ENCODE data around the gene ZFPL1. TPM values are rescaled to one million over a fixed set of nuclear protein-coding genes. Genes with fewer than 3 reads are reported as not detected.
A peak's percentile ranks its signal among the peaks of the same experiment; 100 is the strongest.

ZFPL1 gene
- total and polyA plus RNA-seq, 4 donors, result 12.3 to 19.2 (median 16.3) TPM

DNA sequence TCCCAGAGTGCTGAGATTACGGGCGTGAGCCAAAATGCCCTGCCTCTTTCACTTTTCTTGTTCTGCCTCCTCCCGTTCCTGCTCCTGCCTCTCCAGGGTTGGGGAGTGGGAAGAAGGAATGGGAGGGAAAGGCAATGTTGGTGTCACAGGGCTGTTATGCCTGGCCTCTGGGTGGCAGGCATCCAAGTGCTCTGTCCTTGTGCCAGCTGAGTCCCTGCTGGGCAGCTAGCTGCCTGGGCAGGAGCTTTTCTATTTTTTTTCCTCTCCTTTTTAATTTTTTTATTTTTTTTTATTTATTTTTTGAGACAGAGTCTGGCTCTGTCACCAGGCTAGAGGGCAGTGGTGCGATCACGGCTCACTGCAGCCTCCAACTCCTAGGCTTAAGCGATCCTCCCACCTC, 47.1 kb upstream of the ZFPL1 start (continued):
- no peak for TF ChIP-seq HNF4A (conservative IDR thresholded peaks at IDR 0.05)

DNA sequence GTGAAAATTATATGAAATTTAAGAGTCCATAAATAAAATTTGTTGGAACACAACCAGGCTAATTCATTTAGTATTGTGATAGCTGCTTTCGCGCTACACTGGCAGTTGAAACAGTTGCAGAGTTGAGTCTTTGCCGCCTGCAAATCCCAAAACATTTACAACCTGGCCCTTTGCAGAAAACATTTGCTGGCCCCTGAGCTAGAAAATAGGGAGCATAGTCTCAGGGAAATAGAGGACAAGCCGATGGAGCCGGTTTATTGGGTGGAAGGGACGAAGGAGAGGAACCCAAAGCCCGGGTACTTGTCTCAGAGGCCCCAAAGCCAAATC, 43.5 kb upstream of the ZFPL1 start:
- Histone ChIP-seq H3K9me3 (ENCODE audit: control insufficient read depth in 4 of 4, low read length in 3 of 4) (no peaks in the 10 kb centered on the region), H3K9ac (ENCODE audit: low read depth in 1 of 2, low read length in 2 of 2) (peak overlapping the region; percentile 40 to 64), H3K27ac (ENCODE audit: low read depth in 1 of 2, low read length in 2 of 2) (peak overlapping the region; percentile 89 to 96), H3K4me3 (ENCODE audit: low read depth in 1 of 3, low read length in 3 of 3) (peak overlapping the region; percentile 45 to 83 (median 61)), H3K4me1 (ENCODE audit: control insufficient read depth in 4 of 4, insufficient read depth in 4 of 4, low read length in 3 of 4) (peaks cover 4 to 19% (median 11%) of the 10 kb centered on the region in 4 donors), H3K27me3 (ENCODE audit: control insufficient read depth in 4 of 4, insufficient read depth in 4 of 4, low read length in 3 of 4) (no peaks in the 10 kb centered on the region), H3K36me3 (ENCODE audit: control insufficient read depth in 4 of 4, insufficient read depth in 3 of 4, low read depth in 1 of 4, low read length in 3 of 4) (peaks cover 0 to 13% (median 10%) of the 10 kb centered on the region in 4 donors)
- no peak for TF ChIP-seq JUND (IDR thresholded peaks at IDR 0.05)
- no peak for TF ChIP-seq YY1 (IDR thresholded peaks at IDR 0.05)
- no peak for TF ChIP-seq HNF4G (IDR thresholded peaks at IDR 0.05)
- no peak for TF ChIP-seq FOXA2 (IDR thresholded peaks at IDR 0.05)
- TF ChIP-seq NR2F2 (IDR thresholded peaks at IDR 0.05), result no peak
- TF ChIP-seq GABPA (IDR thresholded peaks at IDR 0.05 in 1 of 2, conservative IDR thresholded peaks at IDR 0.05 in 1 of 2), result no peak
- no peak for TF ChIP-seq SP1 (IDR thresholded peaks at IDR 0.05)
- no peak for TF ChIP-seq ZBTB33 (IDR thresholded peaks at IDR 0.05)
- TF ChIP-seq, protein P1, sequence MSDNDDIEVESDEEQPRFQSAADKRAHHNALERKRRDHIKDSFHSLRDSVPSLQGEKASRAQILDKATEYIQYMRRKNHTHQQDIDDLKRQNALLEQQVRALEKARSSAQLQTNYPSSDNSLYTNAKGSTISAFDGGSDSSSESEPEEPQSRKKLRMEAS (IDR thresholded peaks at IDR 0.05), result no peak
- TF ChIP-seq TAF1 (conservative IDR thresholded peaks at IDR 0.05), result no peak
- TF ChIP-seq FOXA1 (IDR thresholded peaks at IDR 0.05), result no peak
- TF ChIP-seq, protein P2, sequence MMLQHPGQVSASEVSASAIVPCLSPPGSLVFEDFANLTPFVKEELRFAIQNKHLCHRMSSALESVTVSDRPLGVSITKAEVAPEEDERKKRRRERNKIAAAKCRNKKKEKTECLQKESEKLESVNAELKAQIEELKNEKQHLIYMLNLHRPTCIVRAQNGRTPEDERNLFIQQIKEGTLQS (IDR thresholded peaks at IDR 0.05), result no peak
- TF ChIP-seq CTCF (IDR thresholded peaks at IDR 0.05; ENCODE audit: low read depth, low read length, missing input control), result no peak
- no peak for TF ChIP-seq RXRA (IDR thresholded peaks at IDR 0.05)
- TF ChIP-seq HNF4A (conservative IDR thresholded peaks at IDR 0.05), result no peak
- no peak for TF ChIP-seq REST (IDR thresholded peaks at IDR 0.05)
- TF ChIP-seq RAD21 (IDR thresholded peaks at IDR 0.05), result no peak
- no peak for TF ChIP-seq EGR1 (IDR thresholded peaks at IDR 0.05; ENCODE audit: low read depth in 2 of 2)
- no peak for DNase-seq (ENCODE audit: low spot score)
- WGBS, result 15% methylated on average over 7 of the region's 7 CpGs
